HG02759 (cell line): ENCODE data around the gene TIMM23B.
"Not testable (repeated sequence)": the region's sequence is repeated elsewhere in the genome, so short reads cannot be mapped to it uniquely, and the experiment has no call there.

Experiments
- ATAC-seq: cut with Tn5 transposase; IDR thresholded peaks from one replicate; pipeline ENCODE4 v1.9.1; 2021; ENCODE audit warnings: mild to moderate bottlenecking, moderate library complexity; ENCODE audit not compliant: unreplicated experiment

TIMM23B gene

GRCh38 chr10:49972094-49972493, 30.2 kb downstream of the TIMM23B start:
- ATAC-seq, result not testable (repeated sequence)

DNA sequence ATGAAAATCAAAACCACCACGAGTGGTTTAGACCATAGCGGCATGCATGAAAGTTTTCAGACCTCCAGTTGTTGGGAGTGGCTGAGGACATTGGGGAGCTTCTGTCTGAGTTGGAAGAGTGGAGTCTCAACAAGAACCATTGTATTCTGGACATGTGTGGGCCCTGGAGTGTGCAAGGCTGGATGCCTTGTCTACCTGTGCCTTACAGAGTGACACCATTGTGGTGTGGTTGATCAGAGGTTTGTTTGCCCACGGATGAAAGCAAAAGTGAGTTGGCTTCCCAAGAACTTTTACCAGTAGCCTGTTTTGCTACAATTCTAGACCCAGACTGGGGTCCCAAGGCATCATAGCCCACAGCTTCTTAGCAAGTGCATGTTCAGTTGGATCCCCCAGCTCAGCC, 35.9 kb downstream of the TIMM23B start:
- not testable (repeated sequence) for ATAC-seq

- ATAC-seq, result not testable (repeated sequence)
These were observed 45.4 kb downstream of the TIMM23B start for GRCh38 chr10:49987207-49987606.

- not testable (repeated sequence) for ATAC-seq
These were observed 46.5 kb downstream of the TIMM23B start, which contains the start of gene AGAP6 for GRCh38 chr10:49988376-49988775. AGAP6 (plus strand) TSS chr10:49988406; CDS start chr10:49988716, 310 bp downstream.

GRCh38 chr10:49995321-49995720, 53.5 kb downstream of the TIMM23B start:
- not testable (repeated sequence) for ATAC-seq

GRCh38 chr10:50014024-50014423, 72.2 kb downstream of the TIMM23B start:
- ATAC-seq, result not testable (repeated sequence)

DNA sequence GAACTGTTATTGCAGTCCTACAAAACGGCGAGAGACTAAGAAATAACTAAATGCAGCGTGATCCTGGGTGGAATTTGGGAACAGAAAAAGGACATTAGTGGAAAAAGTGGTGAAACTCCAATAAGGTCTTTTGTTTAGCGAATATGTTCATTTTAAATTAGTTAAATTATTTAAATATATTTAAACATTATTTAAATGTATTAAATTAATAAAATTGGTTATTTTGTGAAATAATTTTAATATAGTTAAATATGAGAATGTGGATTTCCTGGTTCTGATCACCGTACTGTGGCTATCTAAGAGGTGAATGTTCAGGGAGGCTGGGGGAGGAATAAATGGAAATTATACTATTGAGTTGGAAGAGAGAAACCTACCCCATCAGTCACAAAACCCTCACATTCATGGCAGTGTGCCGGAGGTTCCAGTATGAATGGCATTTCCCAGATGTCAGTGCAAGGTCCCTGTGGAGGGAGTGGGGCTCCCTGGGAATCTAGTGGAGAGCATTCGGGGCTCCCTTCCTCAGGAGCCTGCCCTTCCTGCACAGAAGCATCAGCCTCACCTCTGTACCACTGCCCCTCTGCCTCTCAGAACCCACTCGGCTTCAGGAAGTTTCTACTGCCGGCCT, 73.9 kb downstream of the TIMM23B start:
- not testable (repeated sequence) for ATAC-seq

DNA sequence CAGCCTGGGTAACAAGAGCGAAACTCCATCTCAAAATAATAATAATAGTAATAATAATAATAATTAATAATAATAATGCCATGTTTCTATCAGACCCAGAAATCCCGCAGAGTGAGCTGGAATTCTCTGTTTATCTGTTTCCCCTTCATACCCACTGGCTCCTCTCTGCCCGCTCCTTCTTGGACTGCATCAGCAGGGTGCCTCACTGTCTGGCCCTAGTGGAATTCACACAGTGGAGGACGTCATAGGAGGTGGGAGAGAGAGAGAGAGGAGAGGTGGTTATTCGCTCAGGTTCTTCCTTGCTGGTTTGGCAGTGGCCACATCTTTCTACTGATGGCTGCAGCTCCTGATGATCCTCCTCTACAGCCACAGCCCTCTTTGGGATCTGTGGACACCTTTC, 75.1 kb downstream of the TIMM23B start:
- ATAC-seq, result not testable (repeated sequence)

DNA sequence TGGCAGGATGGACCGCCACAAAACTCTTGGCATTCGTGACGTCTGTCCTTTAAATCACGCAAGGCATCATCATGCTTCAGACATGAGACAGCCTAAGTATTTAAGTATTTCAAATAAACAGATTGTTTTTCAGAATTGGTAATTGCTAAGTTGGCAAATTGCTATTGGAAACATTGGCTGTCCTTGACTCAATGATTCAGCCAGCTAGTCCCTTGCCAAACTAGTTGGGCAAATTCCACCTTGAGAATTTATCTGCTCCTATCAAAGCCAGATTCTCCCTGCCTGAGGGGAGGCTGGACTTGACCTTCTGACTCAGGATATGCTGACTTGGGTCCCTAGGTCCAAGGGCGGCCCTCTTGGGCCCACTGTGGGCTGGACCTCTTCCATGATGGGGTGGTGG, 75.8 kb downstream of the TIMM23B start:
- not testable (repeated sequence) for ATAC-seq

DNA sequence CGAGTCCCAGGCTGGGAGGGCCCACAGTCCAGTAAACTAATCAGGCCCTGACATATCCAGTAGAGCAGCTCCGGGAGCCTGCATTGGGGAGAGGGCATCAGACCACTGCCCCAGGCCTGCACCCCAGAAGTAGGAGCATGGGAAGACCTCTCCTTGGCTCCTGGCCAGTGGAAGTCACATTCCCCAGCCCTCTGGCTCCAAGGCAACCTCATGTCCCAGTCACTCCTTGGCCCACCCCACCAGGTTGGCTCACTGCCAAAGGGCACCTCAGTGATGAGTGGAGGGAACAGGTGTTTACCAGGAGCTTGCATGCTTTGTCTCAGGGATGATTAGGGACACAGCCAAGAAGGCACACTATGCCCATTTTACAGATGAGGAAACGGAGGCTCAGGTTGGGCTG, 77.4 kb downstream of the TIMM23B start:
- ATAC-seq, result not testable (repeated sequence)

DNA sequence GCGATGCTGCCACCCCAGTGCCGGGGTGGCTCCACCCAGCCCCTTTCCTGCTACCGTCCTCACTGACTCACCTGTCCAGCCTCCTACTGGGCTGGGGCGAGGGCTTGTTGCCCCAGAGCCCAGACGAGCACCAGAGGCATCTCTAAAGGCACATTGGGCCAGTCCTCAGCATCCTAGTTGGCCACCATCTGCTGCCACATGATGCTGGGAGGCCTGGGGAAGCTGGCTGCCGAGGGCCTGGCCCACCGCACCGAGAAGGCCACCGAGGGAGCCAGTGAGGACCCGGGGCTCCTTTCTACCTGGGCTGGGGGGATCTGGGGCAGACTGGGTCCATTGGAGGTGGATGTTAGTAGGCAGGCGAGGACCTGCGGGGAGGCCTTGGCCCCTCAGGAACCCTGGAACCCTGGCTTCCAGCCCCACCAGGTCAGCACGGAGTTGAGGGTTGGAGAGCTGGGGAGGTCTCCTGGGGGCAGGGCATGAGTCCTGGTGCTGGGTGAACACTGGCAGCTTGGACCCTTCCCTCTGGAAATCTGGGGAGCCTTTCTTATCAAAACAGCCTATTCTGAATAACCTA, 78.7 kb downstream of the TIMM23B start:
- not testable (repeated sequence) for ATAC-seq

GRCh38 chr10:50021646-50022045, 79.8 kb downstream of the TIMM23B start:
- ATAC-seq, result no peak
